Measurements from ENCODE around the gene CD163L1.

Gene CD163L1

GRCh38 chr12:7352661-7353060, 91.3 kb downstream of the CD163L1 start:
- H4K20me1 ChIP-seq (ENCODE audit: insufficient read depth, low read length), result no peaks in the 10 kb centered on the region

GRCh38 chr12:7351177-7351576, 92.8 kb downstream of the CD163L1 start:
- peaks cover 39% of the 10 kb centered on the region for H3K27me3 ChIP-seq (ENCODE audit: insufficient read depth, low read length, poor library complexity)
- no peaks in the 10 kb centered on the region for H3K79me2 ChIP-seq (ENCODE audit: insufficient read depth, low read length)
- no peak overlapping the region for H2AFZ ChIP-seq (ENCODE audit: low read depth, low read length)
- no peaks in the 10 kb centered on the region for H3K9me3 ChIP-seq (ENCODE audit: insufficient read depth, low read length, severe bottlenecking)
- ATAC-seq (ENCODE audit: insufficient read depth, low read depth) (0 out of 3 replicates have a peak, but pooled peaks have one; percentile 27), DNase-seq (no peak)
- H3K4me2 ChIP-seq (ENCODE audit: insufficient read depth, low read length), result no peak overlapping the region
- no peaks in the 10 kb centered on the region for H4K20me1 ChIP-seq (ENCODE audit: insufficient read depth, low read length)
- H3K9ac ChIP-seq (ENCODE audit: low read depth, low read length), result no peak overlapping the region
- peaks cover 11% of the 10 kb centered on the region for H3K4me1 ChIP-seq (ENCODE audit: insufficient read depth, low read length)
- no peaks in the 10 kb centered on the region for H3K36me3 ChIP-seq (ENCODE audit: insufficient read depth, low read length)
- TF ChIP-seq EZH2 (IDR thresholded peaks at IDR 0.05; ENCODE audit: borderline replicate concordance, low read depth, low read length, severe bottlenecking) (no peak), CTCF (IDR thresholded peaks at IDR 0.05; ENCODE audit: borderline replicate concordance, extremely low read depth, low read length, poor library complexity, severe bottlenecking) (no peak)
- no peak overlapping the region for H3K27ac ChIP-seq (ENCODE audit: low read length)
- no peak overlapping the region for H3K4me3 ChIP-seq (ENCODE audit: low read depth in 1 of 2, low read length in 2 of 2)

More at GRCh38 chr12:7352661-7353060, 91.3 kb downstream of the CD163L1 start:
- Histone ChIP-seq H3K79me2 (ENCODE audit: insufficient read depth, low read length) (no peaks in the 10 kb centered on the region), H3K27ac (ENCODE audit: low read length) (no peak overlapping the region), H3K36me3 (ENCODE audit: insufficient read depth, low read length) (no peaks in the 10 kb centered on the region), H2AFZ (ENCODE audit: low read depth, low read length) (no peak overlapping the region), H3K4me3 (ENCODE audit: low read depth in 1 of 2, low read length in 2 of 2) (no peak overlapping the region), H3K9me3 (ENCODE audit: insufficient read depth, low read length, severe bottlenecking) (no peaks in the 10 kb centered on the region), H3K4me1 (ENCODE audit: insufficient read depth, low read length) (no peaks in the 10 kb centered on the region), H3K4me2 (ENCODE audit: insufficient read depth, low read length) (no peak overlapping the region), H3K9ac (ENCODE audit: low read depth, low read length) (no peak overlapping the region), H3K27me3 (ENCODE audit: insufficient read depth, low read length, poor library complexity) (peaks cover 43% of the 10 kb centered on the region)
- no peak for TF ChIP-seq CTCF (IDR thresholded peaks at IDR 0.05; ENCODE audit: borderline replicate concordance, extremely low read depth, low read length, poor library complexity, severe bottlenecking)
- ATAC-seq (ENCODE audit: insufficient read depth, low read depth), result no peak
- no peak for DNase-seq

GRCh38 chr12:7349418-7349817, 94.5 kb downstream of the CD163L1 start:
- H3K79me2 ChIP-seq (ENCODE audit: insufficient read depth, low read length), result no peaks in the 10 kb centered on the region
- H2AFZ ChIP-seq (ENCODE audit: low read depth, low read length), result no peak overlapping the region
- H3K9ac ChIP-seq (ENCODE audit: low read depth, low read length), result no peak overlapping the region
- H3K36me3 ChIP-seq (ENCODE audit: insufficient read depth, low read length), result no peaks in the 10 kb centered on the region
- no peak overlapping the region for H3K4me2 ChIP-seq (ENCODE audit: insufficient read depth, low read length)
- TF ChIP-seq EZH2 (IDR thresholded peaks at IDR 0.05; ENCODE audit: borderline replicate concordance, low read depth, low read length, severe bottlenecking) (no peak), CTCF (IDR thresholded peaks at IDR 0.05; ENCODE audit: borderline replicate concordance, extremely low read depth, low read length, poor library complexity, severe bottlenecking) (no peak)
- H3K27ac ChIP-seq (ENCODE audit: low read length), result no peak overlapping the region
- no peak overlapping the region for H3K4me3 ChIP-seq (ENCODE audit: low read depth in 1 of 2, low read length in 2 of 2)
- H3K27me3 ChIP-seq (ENCODE audit: insufficient read depth, low read length, poor library complexity), result peaks cover 27% of the 10 kb centered on the region
- H3K4me1 ChIP-seq (ENCODE audit: insufficient read depth, low read length), result peaks cover 18% of the 10 kb centered on the region
- H3K9me3 ChIP-seq (ENCODE audit: insufficient read depth, low read length, severe bottlenecking), result peaks cover 8% of the 10 kb centered on the region
- no peak for ATAC-seq (ENCODE audit: insufficient read depth, low read depth)
- no peaks in the 10 kb centered on the region; the same call in 1 of the 2 replicates for H4K20me1 ChIP-seq (ENCODE audit: insufficient read depth, low read length)
- no peak for DNase-seq

Data from DND-41 (cell line).